ENCODE measurements around the gene CD1D.
"Not testable (repeated sequence)": the region's sequence is repeated elsewhere in the genome, so short reads cannot be mapped to it uniquely, and the experiment has no call there.

Gene CD1D

DNA sequence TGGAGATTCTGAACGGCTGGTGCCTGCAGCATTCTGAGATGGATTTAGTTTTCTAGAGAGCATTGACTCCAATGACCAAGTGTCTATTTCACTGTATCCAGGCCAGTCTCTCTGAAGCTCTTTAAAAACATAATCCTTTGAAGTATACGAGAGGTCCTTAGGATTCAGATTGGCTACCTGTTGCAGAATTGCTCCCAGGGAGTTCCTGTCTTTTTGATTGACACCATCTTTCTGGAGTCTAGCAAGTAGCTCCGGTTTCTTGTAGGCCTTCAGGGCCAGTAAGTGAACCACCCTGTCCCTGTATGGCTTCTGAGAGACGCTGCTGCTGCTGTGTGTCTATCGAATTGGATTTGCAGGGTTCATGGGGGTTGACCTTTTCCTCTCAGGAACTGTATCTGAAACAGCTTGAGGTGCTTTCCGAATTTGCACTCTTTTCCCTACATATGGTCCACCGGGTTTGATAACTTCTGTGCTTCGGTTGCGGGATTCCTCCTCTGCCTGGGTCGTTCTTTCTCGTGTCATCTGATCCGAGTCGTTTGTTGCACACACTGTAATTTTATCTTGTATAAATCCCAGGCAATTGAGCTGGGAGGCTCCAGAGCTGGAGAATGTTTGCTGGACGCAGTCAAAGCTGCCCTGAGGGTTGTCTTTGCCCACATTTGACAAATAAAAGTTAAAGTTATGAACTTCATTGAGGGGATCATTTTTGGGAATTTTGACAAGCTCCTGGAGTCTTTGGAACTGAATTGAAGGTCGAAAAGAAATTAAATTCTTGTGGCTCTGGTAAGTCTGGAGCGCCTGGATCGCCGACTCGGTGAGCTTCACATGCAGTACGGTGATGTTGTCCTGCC, 3.6 kb upstream of the CD1D start:
- DNase-seq: not testable (repeated sequence)

DNA sequence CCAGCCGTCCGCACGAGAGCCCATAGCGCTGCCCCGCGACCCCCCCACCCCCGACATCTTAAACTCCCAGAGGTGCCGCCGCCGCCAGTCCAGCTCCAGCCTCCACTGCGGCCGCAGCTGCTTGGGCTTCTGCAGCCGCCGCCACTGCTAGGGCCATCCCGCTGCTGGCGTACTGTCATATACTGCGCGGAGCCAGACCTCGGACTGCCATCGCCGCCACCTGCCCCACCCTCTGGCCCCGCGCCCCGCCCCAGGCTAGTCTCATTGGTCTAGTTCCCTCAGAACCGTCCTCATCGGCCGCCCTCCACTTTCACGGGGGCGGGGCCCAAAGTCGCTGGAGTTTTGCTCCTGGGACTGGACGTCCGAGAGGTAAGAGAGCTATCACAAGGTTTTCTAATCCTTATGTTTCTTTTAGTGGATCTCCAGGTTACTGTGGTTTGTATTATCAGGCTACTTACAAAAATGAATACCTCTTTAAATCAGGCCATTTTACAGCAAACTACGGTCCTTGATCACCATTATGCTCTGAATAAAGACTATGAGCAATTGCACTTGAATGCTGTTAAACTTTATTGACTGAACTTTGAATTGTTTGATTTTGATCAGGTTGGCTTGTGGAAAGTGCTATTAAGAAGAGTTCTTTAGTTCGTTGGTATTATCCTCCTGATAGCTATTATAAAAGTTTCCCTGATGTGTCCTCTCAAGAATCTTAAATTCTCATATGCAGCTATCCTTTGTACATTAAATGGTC, 2.8 kb upstream of the CD1D start:
- DNase-seq: peak in 1 of 2 donors; percentile 31

DNA sequence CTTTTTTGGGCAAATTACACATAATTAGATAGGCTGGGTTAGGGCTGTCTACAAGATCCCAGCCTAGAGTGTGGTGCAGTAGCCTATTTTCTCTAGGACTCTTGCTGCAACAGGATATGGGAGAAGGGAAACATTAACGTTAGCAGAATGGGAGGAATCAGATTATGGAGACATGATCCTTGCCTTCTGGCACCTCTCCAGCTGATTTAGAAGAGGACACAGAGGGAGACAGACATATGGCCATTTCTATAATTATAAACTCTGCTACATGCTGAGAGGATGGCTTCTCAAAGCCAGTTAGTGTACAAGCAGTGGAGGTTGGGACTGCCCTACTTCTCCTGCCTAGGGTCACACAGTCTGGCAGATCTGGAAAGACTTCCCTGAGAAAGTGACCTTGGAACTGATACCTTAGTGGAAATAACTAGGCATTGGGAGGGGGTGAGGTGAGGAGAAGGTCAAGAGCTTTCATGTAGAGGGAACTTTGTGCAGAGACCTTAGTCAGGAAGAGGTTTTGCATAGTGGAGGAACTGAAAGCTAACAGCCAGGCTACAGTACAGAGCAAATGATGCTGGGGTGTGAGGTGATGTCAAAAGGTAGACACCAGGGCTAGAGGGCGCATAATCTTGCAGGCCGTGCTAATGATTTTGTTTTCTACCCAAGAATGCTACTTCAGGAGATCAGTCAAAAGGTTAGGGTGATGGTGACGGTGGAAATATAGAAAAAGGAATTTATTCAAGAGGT, 1.2 kb upstream of the CD1D start:
- DNase-seq: no peak

DNA sequence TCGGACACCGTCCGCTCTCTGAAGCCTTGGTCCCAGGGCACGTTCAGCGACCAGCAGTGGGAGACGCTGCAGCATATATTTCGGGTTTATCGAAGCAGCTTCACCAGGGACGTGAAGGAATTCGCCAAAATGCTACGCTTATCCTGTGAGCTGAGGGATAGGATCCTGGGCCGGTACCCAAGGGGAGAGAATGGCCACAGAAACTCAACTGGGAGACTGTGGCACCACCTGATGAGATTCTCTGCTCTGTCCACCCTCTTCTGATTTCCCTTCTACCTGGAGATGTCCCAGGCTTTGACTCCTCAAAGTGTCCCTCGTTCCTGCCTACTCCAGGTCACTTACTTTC, 855 bp downstream of the CD1D start:
- no peak for DNase-seq

DNA sequence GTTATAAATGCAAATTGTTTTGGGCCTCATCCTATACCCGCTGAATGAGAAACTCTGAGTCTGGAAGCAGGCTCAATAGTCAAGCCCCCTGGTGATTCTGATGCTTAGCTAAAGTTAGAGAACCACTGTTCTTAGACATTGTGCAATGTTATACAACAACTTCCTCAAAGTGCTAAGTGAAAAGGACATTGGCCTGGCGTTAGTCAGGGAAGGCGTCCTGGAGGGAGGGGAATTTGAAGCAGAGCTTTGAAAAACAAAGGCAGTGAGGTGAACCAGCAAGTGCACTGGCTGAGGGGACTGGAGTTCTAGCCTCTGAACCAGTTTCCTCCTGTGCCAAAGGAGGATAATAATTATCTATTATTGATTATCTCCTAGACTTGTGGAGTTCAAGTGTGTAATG, 5.1 kb downstream of the CD1D start:
- DNase-seq: no peak

DNA sequence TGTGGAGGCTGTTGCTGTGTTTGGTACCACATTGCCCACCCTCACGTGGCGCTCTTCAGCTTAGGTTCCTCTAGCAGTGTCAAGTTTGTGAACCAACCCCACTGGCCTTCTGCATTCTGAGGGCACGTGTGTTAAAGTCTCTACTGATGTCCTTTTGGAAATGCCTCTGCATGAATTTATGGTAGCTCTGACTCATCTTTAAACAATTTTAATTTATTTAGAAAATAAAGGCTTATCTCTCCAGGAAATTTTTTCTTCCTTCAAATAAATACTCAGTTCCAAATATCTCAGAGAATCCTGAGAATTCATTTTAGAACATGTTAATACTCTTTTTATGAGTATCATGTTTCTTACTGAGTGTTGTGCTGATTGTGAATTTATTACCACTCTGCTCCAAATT, 5.5 kb downstream of the CD1D start:
- no peak for DNase-seq

DNA sequence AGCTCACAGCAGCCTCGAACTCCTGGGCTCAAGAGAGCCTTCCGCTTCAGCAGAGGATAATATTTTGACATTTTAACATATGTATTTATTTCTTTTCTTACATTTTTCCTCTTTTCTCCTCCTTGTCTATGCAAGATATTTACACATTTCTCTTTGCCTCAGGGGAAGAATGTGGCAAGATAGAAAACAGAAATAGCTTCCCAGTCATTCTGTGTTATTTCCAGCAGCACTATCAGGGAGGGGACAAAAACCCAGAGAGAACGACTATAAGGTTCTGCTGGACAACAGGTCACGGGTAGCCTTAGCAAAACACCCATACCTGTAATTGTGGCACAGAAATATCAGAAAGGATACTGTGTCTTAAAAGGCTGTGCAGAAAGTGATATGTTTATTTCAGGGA, 7.9 kb downstream of the CD1D start:
- no peak for DNase-seq

DNA sequence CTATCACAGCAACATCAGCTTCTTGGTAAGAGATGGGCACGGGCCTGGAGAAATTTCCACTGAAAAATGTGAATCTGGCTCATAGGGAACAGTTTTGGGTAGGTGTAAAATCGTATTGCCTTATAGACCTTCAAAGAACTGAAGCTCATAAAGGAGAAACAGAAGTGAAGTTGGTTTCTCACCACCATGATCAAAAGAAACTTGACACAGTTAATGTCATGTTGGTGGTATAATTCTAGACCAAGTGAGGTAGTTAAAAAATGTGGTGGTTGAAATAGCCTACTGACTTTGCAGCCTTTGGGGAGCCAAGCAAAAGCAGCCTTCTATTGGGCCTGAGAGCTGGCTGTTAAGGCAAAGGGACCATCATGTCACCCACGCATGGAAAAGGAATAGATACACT, 8.9 kb downstream of the CD1D start:
- DNase-seq: no peak

DNA sequence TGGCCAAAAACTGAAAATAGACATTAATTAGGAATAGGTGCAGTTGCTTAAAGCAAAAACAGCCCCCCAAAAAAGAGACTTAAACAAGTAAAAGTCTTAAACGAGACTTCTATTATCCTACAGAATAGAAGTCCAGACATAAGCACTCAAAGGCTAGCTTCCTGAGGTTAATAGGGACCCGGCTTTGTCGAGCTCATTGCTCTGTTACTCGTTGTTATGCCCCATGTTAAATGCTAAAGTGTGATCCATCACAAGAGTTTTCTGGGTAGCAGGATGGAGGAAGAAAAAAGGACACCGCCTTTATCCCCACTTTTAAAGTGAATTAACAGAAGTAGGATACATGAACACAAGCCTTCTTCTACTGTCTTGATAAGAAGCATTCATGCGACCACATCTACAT, 10.6 kb downstream of the CD1D start:
- no peak for DNase-seq

DNA sequence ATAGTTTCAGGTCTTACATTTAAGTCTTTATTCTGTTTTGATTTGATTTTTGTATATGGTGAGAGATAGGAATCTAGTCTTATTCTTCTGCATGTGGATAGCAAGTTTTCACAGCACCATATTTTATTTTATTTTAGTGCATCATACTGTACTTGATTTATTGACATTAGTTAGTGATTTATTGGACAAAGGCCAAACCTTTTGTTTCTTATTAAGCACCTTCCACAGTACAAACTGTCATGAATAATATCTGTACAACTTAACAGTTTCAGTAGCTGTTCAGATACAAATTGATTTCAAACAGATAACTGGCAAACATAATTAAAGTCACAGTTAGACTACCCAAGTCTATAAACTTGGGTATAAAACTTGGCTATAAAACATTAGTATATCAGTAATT, 15.8 kb downstream of the CD1D start:
- DNase-seq: no peak

DNA sequence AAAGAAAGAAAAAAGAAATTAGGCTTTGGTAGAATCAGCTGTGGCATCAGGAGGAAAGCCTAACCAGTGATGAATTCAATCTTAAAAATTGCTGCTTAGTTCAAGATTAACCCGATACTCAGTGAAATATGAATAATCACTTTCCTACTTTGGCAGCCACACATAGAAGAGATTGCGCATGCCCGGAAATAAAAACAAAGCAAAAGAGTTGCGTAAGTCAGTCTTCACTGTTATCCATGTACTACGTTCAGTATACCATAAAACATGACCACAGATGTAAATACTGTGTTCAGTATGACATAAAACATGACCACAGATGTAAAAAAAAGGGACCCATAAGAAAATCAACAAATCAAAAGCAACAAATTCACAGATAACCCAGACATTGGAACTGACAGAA, 19.2 kb downstream of the CD1D start:
- DNase-seq: no peak

DNA sequence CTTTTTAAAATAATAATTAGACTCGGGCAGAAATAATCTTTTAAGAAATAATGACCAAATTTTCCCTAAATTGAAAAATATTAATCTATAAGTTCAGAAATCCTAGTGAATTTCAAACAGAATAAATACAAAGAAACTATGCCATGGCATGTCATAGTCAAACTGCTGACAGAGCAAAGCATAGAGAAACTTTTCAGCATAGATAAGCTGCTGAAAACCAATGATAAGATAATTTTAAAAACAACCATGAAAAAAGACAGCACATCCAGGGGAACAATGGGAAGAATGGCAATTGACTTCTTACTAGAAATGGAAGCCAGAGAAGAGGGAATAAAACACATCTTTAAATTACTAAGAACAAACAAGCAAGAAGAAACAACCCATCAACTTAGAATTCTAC, 19.8 kb downstream of the CD1D start:
- DNase-seq: no peak

DNA sequence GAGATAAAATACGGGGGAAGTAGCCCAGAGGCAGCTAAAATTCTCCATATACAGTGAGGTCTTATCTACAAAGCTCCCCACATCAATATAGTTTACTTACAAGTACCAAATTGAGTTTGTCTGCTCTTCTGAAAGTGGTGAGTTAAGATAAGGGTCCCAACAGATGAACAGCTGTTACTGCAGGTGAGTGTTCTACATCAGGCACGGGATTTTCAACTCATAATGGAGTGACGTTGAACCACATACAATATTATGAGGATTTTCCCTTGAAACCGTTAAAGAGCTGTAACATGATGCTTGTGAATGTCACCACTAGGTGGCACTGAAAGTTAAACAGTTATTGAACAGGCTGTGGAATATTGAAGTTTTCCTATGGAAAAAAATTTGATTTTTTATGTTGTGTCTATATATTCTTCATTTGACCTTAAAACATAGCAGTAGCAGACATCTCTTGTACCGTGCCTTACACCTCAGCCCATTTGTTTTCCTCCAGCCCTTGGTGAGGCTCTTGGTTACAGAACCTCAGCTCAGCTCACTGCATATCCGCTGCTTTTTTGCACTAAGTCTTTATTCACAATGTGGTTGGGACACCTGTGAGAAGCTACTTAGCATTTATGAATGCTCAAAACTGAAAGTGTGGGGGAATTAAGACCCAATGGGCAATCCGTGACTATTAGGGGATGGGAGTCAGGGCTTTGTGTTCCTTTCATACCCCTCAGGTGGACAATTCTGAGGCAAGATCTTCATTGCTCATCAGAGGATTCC, 23.2 kb downstream of the CD1D start:
- DNase-seq: peak in 1 of 2 donors; percentile 33

DNA sequence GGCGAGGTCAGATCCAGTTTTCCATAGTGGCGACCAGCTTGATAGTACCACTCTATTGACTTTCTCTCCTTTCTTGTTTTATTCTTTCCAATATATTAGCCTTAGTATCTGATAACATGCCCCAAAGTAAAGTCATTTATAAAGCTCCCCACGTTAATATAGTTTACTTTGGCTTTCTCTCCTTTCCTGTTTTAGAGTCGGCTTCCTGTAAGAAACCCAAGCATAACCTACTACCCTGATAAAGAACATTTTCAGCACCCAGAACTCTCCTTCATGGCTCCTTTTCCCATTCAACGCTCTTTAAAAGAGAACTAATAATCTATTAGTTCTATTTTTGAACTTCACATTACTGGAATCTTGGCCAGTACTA, 23.7 kb downstream of the CD1D start:
- no peak for DNase-seq

DNA sequence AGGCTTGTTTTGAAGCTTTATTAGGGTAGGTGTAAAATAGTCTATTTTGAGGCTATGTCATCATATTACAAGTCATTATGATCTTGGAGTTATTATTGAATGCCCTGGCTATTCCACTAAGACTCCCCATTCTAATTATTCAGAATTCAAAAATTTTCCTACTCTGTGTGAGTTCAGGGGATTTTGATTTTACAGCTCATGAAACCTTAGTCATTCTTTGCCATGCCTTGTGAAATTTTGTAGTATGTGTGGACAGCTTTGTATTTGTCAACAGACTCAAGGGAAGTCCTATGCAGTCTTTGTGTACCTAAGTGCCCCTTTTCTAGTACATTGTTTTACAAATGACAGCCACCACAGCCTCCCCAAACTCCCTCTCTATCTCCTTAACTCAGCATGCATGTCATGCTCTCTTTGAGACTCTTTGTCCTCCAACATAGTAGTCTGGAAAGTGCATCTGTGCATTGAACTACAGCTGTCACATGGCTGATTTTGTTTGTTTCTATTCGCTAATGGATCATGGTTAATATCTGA, 28.0 kb downstream of the CD1D start:
- no peak for DNase-seq

DNA sequence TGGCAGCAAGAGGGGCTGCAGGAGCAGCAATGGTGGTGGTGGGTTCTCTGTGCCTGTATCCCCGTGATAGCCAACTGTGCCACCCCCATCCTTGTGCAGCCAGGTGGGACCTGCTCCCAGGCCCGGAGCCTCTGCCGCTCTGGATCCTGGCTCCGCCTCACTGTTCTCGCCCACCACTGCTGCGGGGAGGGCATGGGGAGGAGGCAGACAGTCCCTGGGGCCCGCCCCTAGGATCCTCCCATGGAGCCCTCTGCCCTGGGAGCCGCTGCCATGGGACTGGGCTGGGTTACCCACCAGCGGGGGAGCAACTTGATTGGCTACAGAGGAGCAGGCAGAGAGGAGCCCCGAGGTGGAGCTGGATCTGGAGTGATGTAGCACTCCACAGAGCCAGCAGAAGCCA, 31.6 kb downstream of the CD1D start:
- DNase-seq: no peak

DNA sequence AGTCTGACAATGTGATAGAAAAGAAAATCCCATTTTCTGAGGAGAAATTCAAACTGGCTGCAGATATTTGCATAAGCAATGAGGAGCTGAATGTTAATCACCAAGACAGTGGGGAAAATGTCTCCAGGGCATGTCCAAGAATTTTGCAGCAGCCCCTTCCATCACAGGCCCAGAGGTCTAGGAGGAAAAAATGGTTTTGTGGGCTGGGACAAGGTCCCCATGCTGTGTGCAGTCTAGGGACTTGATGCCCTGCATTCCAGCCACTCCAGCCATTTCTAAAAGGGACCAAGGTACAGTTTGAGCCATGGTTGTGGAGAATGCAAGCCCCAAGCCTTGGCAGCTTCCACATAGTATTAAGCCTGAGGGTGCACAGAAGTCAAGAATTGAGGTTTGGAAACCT, 42.8 kb downstream of the CD1D start:
- not testable (repeated sequence) for DNase-seq

DNA sequence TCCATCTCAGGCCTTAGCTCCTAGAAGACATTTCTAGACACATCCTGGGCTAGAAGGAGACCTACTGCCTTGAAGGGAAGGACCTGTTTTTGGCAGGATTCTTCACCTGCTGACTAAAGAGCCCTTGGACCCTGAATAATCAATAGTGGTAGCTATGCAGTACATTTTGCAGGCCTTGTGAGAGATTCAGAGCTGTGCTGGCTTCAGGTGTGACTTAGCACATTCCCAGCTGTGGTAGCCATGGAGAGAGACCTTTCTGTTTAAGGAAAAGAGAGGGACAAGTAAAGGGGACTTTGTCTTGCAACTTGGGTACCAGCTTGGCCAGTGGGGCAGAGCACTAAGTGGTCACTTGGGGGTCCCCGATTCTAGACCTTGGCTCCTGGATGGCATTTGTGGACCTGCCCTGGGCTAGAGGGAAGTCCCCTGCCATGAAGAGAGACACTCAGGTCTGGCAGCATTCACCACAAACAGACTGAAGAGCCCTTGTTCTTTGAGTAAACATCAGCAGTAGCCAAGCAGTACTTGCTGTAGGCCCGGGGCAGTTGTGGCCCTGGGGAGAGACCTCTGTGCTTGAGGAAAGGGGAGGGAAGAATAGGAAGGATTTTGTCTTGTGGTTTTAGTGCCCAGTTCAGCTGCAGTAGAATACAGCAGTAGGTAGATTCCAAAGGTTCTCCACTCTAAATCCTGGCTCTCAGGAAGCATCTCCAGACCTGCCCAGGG, 47.4 kb downstream of the CD1D start:
- no peak for DNase-seq

Data from bone marrow (tissue), 2 donors.